MCF 10A (cell line): ENCODE data around the gene TNNC1. TPM values are rescaled to one million over a fixed set of nuclear protein-coding genes. Genes with fewer than 3 reads are reported as not detected.
A peak's percentile ranks its signal among the peaks of the same experiment; 100 is the strongest.

ENCODE experiments used
- BruUV-seq: library from RNA; stranded (reverse); fragments of 400-500 nt; replicated peaks from 2 replicates; lab custom pipeline; 2021; lab: Mats Ljungman, UMichigan
- CTCF ChIA-PET: fragments of 300-600 bp; sonication (Branson Sonifier 250); formaldehyde crosslinking; extraction: SDS; loops from one replicate; lab custom pipeline; 2021; ENCODE audit warnings: antibody characterized with exemption, inconsistent platforms; lab: Yijun Ruan, JAX
- POLR2A ChIA-PET: fragments of 300-600, 350-650 bp; sonication (Branson Sonifier 250); formaldehyde crosslinking; extraction: SDS; loops from one replicate; lab custom pipeline; 2020; ENCODE audit warnings: antibody characterized with exemption, inconsistent platforms; lab: Yijun Ruan, JAX
- DNase-seq: peaks from one replicate; pipeline ENCODE4 v3.0.0-alpha.2; 2018; ENCODE audit not compliant: unreplicated experiment
- H3K27ac Mint-ChIP-seq: one replicate; pipeline ENCODE4 v1.8.0; 2022; ENCODE audit warnings: mild to moderate bottlenecking, low read depth, mixed read lengths; ENCODE audit not compliant: unreplicated experiment
- H3K27me3 Mint-ChIP-seq: one replicate; pipeline ENCODE4 v1.8.0; 2022; ENCODE audit warnings: mixed read lengths; ENCODE audit not compliant: insufficient read depth, unreplicated experiment
- H3K36me3 Mint-ChIP-seq: one replicate; pipeline ENCODE4 v1.8.0; 2022; ENCODE audit warnings: mild to moderate bottlenecking, moderate library complexity, mixed read lengths; ENCODE audit not compliant: insufficient read depth, unreplicated experiment
- H3K4me1 Mint-ChIP-seq: one replicate; pipeline ENCODE4 v1.8.0; 2022; ENCODE audit warnings: mixed read lengths; ENCODE audit not compliant: insufficient read depth, unreplicated experiment
- H3K4me3 Mint-ChIP-seq: one replicate; pipeline ENCODE4 v1.8.0; 2022; ENCODE audit warnings: mild to moderate bottlenecking, moderate library complexity, mixed read lengths; ENCODE audit not compliant: unreplicated experiment
- H3K9me3 Mint-ChIP-seq: one replicate; pipeline ENCODE4 v1.8.0; 2022; ENCODE audit warnings: mixed read lengths; ENCODE audit not compliant: unreplicated experiment
- intact Hi-C: fragments of 100-400 bp; cut with micrococcal nuclease; formaldehyde crosslinking; loops from 2 replicates; pipeline ENCODE4 v1.14.1; 2022
- total RNA-seq: library from RNA; stranded (reverse); gene quantifications from 2 replicates; pipeline ENCODE4 v1.2.3, GENCODE V29; 2022
- TF ChIP-seq, protein P1 (sequence below): fragments of 200-600 bp; IDR thresholded peaks from one replicate; pipeline ENCODE4 v1.8.0; 2022; ENCODE audit warnings: antibody characterized with exemption, mild to moderate bottlenecking; ENCODE audit not compliant: unreplicated experiment

The TNNC1 gene
- total RNA-seq, 1 experiment from 2014 or later: 0.61 TPM

DNA sequence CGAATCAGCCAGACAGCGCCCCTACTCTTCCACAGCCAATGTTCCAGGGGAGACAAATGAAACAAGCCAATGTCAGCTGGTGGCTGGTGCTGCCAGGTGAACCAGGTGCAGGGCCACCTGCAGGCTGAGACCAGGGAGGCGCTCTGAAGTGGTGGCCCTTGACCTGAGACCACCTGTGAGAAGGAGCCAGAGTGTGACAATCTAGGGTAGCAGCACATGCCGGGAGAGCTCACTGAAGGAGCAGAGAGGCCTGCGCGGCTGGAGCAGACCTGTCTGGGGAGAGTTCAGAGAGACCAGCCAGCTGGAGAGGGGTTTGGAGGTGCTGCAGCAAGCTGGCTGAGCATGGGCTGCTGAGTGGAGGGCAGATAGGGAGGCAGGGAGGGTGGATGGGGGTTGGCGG lies 40.6 kb upstream of the TNNC1 start:
- BruUV-seq: no TSS peak
- no peak overlapping the region for H3K4me3 Mint-ChIP-seq
- ChIA-PET POLR2A (interaction anchor here (0.8 kb wide), 1 partner anchor 38 kb away, joined by 3 read pairs; no protein-coding TSS in a partner anchor), CTCF (interaction anchor here (0.7 kb wide), 1 partner anchor 33 kb away, joined by 3 read pairs; no protein-coding TSS in a partner anchor)
- H3K4me1 Mint-ChIP-seq: no peaks in the 10 kb centered on the region
- TF ChIP-seq, protein P1, sequence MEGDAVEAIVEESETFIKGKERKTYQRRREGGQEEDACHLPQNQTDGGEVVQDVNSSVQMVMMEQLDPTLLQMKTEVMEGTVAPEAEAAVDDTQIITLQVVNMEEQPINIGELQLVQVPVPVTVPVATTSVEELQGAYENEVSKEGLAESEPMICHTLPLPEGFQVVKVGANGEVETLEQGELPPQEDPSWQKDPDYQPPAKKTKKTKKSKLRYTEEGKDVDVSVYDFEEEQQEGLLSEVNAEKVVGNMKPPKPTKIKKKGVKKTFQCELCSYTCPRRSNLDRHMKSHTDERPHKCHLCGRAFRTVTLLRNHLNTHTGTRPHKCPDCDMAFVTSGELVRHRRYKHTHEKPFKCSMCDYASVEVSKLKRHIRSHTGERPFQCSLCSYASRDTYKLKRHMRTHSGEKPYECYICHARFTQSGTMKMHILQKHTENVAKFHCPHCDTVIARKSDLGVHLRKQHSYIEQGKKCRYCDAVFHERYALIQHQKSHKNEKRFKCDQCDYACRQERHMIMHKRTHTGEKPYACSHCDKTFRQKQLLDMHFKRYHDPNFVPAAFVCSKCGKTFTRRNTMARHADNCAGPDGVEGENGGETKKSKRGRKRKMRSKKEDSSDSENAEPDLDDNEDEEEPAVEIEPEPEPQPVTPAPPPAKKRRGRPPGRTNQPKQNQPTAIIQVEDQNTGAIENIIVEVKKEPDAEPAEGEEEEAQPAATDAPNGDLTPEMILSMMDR: no peak
- intact Hi-C loops: no loop called here
- no peaks in the 10 kb centered on the region for H3K9me3 Mint-ChIP-seq
- H3K27ac Mint-ChIP-seq: peak overlapping the region; percentile 5
- DNase-seq: no peak
- H3K36me3 Mint-ChIP-seq: peaks cover 22% of the 10 kb centered on the region
- no peaks in the 10 kb centered on the region for H3K27me3 Mint-ChIP-seq

DNA sequence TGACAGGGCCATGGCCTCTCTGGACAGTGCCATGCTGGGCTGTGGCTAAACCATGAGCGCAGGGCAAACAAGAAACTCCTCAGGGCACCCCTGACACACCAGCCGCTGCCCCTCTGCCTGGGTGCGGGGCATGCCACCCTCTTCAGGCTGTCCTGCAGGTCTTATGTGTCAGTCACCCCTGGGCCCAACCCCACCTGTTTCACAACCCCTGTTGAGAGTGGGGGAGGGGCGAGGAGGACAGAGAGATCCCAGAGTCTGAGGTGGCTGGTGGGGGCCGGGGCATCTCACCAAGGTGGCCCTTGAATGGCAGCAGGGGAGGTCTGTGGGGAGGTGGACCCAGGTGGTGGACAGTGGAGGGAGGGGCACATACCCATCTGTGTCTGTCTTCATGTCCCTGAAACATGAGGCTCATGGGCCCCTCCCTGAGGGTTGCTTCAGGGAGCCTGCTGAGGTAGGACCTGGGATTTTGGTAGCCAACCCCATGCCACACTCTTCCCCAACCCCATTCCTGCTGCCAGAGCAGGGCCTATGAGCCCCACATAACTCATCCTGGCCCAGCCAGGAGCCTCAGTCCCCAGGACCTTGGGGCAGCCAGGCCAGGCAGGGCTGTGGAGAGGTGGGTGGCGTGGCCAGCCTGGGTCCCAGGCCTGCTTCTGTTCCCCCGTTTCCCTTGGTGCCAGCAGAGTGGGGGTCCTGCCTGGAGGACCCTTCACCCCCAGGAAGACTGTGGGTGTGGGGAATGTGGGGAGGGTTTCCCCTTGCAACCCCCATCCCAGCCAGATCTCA lies 39.6 kb upstream of the TNNC1 start:
- H3K4me3 Mint-ChIP-seq: no peak overlapping the region
- no peaks in the 10 kb centered on the region for H3K27me3 Mint-ChIP-seq
- BruUV-seq: no TSS peak
- peaks cover 29% of the 10 kb centered on the region for H3K36me3 Mint-ChIP-seq
- no peaks in the 10 kb centered on the region for H3K4me1 Mint-ChIP-seq
- peak; percentile 22 for DNase-seq
- intact Hi-C loops: no loop called here
- TF ChIP-seq, protein P1: no peak
- H3K27ac Mint-ChIP-seq: no peak overlapping the region
- CTCF ChIA-PET: interaction anchor here (0.7 kb wide), 1 partner anchor 32 kb away, joined by 3 read pairs; no protein-coding TSS in a partner anchor
- no peaks in the 10 kb centered on the region for H3K9me3 Mint-ChIP-seq
- POLR2A ChIA-PET: interaction anchor here (0.7 kb wide), 2 partner anchors 12 to 18 kb away, joined by 3 read pairs; no protein-coding TSS in a partner anchor

DNA sequence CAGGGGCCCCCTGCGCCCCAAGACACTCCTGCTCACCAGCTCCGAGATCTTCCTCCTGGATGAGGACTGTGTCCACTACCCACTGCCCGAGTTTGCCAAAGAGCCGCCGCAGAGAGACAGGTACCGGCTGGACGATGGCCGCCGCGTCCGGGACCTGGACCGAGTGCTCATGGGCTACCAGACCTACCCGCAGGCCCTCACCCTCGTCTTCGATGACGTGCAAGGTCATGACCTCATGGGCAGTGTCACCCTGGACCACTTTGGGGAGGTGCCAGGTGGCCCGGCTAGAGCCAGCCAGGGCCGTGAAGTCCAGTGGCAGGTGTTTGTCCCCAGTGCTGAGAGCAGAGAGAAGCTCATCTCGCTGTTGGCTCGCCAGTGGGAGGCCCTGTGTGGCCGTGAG lies 38.2 kb upstream of the TNNC1 start:
- Mint-ChIP-seq H3K9me3 (no peaks in the 10 kb centered on the region), H3K36me3 (peaks cover 38% of the 10 kb centered on the region), H3K4me1 (no peaks in the 10 kb centered on the region), H3K4me3 (no peak overlapping the region), H3K27ac (no peak overlapping the region), H3K27me3 (no peaks in the 10 kb centered on the region)
- POLR2A ChIA-PET: no interaction called here
- DNase-seq: no peak
- TF ChIP-seq, protein P1: no peak
- CTCF ChIA-PET: interaction anchor here (0.6 to 1.2 kb wide), 3 partner anchors 33 to 65 kb away, joined by 3 read pairs; no protein-coding TSS in a partner anchor
- no TSS peak for BruUV-seq
- intact Hi-C loops: no loop called here

DNA sequence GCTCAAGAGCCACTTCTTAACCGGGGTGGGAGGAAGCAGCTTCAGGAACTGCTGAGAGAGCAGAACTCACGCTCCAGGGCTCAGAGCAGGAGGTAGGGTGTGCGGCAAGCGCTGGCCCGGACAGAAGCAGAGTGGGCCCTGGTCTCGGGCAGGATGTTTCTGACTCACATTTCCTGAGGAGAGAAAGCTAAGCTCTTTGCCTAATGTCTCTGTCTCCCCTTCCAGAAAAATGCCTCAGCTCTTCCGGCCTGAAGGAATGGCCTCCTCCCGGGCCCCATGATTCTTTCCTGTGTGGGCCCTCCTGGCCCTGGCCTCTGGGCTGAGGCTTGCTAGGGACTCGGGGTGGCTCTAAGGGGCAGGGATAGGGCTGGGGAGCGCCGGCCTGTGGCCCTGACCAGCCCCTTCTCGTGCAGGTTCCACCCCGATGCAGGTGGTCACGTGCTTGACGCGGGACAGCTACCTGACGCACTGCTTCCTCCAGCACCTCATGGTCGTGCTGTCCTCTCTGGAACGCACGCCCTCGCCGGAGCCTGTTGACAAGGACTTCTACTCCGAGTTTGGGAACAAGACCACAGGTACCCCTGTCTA lies 37.2 kb upstream of the TNNC1 start:
- ChIA-PET POLR2A (no interaction called here), CTCF (interaction anchor here (0.7 to 1.2 kb wide), 2 partner anchors 44 to 403 kb away, joined by 3 read pairs; no protein-coding TSS in a partner anchor)
- Mint-ChIP-seq H3K4me1 (no peaks in the 10 kb centered on the region), H3K27me3 (no peaks in the 10 kb centered on the region), H3K4me3 (no peak overlapping the region), H3K9me3 (no peaks in the 10 kb centered on the region), H3K36me3 (peaks cover 46% of the 10 kb centered on the region), H3K27ac (no peak overlapping the region)
- intact Hi-C loops: no loop called here
- BruUV-seq: no TSS peak
- DNase-seq: no peak
- TF ChIP-seq, protein P1: no peak
